ENCODE measurements around the gene LCN12. TPM values are rescaled to one million over a fixed set of nuclear protein-coding genes. Genes with fewer than 3 reads are reported as not detected.
A peak's percentile ranks its signal among the peaks of the same experiment; 100 is the strongest.

The LCN12 gene
- total RNA-seq, 1 donor from 2014 or later: 2.1 TPM

GRCh38 chr9:136934277-136934676, 17.8 kb upstream of the LCN12 start:
- H3K36me3 Mint-ChIP-seq (ENCODE audit: low read depth): peaks cover 68% of the 10 kb centered on the region
- no peaks in the 10 kb centered on the region for H3K27me3 Mint-ChIP-seq (ENCODE audit: low read depth)
- peaks cover 12% of the 10 kb centered on the region for H3K4me1 Mint-ChIP-seq (ENCODE audit: low read depth)
- DNase-seq (ENCODE audit: low spot score): no peak
- intact Hi-C loops (cut with micrococcal nuclease): no loop called here
- H3K27ac Mint-ChIP-seq: no peak overlapping the region
- H3K4me3 Mint-ChIP-seq (ENCODE audit: low read depth): no peak overlapping the region
- H3K9me3 Mint-ChIP-seq: no peaks in the 10 kb centered on the region

- DNase-seq (ENCODE audit: low spot score): no peak
- Mint-ChIP-seq H3K4me3 (ENCODE audit: low read depth) (no peak overlapping the region), H3K9me3 (no peaks in the 10 kb centered on the region), H3K4me1 (ENCODE audit: low read depth) (peaks cover 12% of the 10 kb centered on the region), H3K27me3 (ENCODE audit: low read depth) (no peaks in the 10 kb centered on the region), H3K36me3 (ENCODE audit: low read depth) (peaks cover 64% of the 10 kb centered on the region), H3K27ac (no peak overlapping the region)
- intact Hi-C loops (cut with micrococcal nuclease): no loop called here
These were observed 16.4 kb upstream of the LCN12 start for GRCh38 chr9:136935651-136936050.

- no peak for DNase-seq (ENCODE audit: low spot score)
- peaks cover 11% of the 10 kb centered on the region for H3K4me1 Mint-ChIP-seq (ENCODE audit: low read depth)
- no peaks in the 10 kb centered on the region for H3K27me3 Mint-ChIP-seq (ENCODE audit: low read depth)
- no peak overlapping the region for H3K4me3 Mint-ChIP-seq (ENCODE audit: low read depth)
- H3K9me3 Mint-ChIP-seq: no peaks in the 10 kb centered on the region
- H3K27ac Mint-ChIP-seq: peak overlapping the region; percentile 33
- H3K36me3 Mint-ChIP-seq (ENCODE audit: low read depth): peaks cover 63% of the 10 kb centered on the region
- intact Hi-C loops (cut with micrococcal nuclease): no loop called here
These were observed 15.4 kb upstream of the LCN12 start for GRCh38 chr9:136936645-136937170.

- Mint-ChIP-seq H3K27ac (no peak overlapping the region), H3K27me3 (ENCODE audit: low read depth) (no peaks in the 10 kb centered on the region), H3K4me3 (ENCODE audit: low read depth) (no peak overlapping the region), H3K4me1 (ENCODE audit: low read depth) (peaks cover 6% of the 10 kb centered on the region), H3K36me3 (ENCODE audit: low read depth) (peaks cover 63% of the 10 kb centered on the region), H3K9me3 (no peaks in the 10 kb centered on the region)
- DNase-seq (ENCODE audit: low spot score): no peak
- intact Hi-C loops (cut with micrococcal nuclease): no loop called here
These were observed 14.7 kb upstream of the LCN12 start for GRCh38 chr9:136937186-136938001.

GRCh38 chr9:136939431-136939995, 12.6 kb upstream of the LCN12 start:
- H3K27me3 Mint-ChIP-seq (ENCODE audit: low read depth): no peaks in the 10 kb centered on the region
- no peak overlapping the region for H3K27ac Mint-ChIP-seq
- no peaks in the 10 kb centered on the region for H3K9me3 Mint-ChIP-seq
- H3K36me3 Mint-ChIP-seq (ENCODE audit: low read depth): peaks cover 53% of the 10 kb centered on the region
- intact Hi-C loops (cut with micrococcal nuclease): no loop called here
- peaks cover 3% of the 10 kb centered on the region for H3K4me1 Mint-ChIP-seq (ENCODE audit: low read depth)
- no peak for DNase-seq (ENCODE audit: low spot score)
- H3K4me3 Mint-ChIP-seq (ENCODE audit: low read depth): no peak overlapping the region

GRCh38 chr9:136939996-136940525, 12.0 kb upstream of the LCN12 start:
- DNase-seq (ENCODE audit: low spot score): no peak
- Mint-ChIP-seq H3K36me3 (ENCODE audit: low read depth) (peaks cover 49% of the 10 kb centered on the region), H3K27me3 (ENCODE audit: low read depth) (no peaks in the 10 kb centered on the region), H3K4me1 (ENCODE audit: low read depth) (peaks cover 7% of the 10 kb centered on the region), H3K27ac (no peak overlapping the region), H3K9me3 (no peaks in the 10 kb centered on the region), H3K4me3 (ENCODE audit: low read depth) (no peak overlapping the region)
- intact Hi-C loops (cut with micrococcal nuclease): no loop called here

- Mint-ChIP-seq H3K4me1 (ENCODE audit: low read depth) (peaks cover 7% of the 10 kb centered on the region), H3K4me3 (ENCODE audit: low read depth) (no peak overlapping the region), H3K27ac (no peak overlapping the region), H3K36me3 (ENCODE audit: low read depth) (peaks cover 46% of the 10 kb centered on the region), H3K9me3 (no peaks in the 10 kb centered on the region), H3K27me3 (ENCODE audit: low read depth) (no peaks in the 10 kb centered on the region)
- DNase-seq (ENCODE audit: low spot score): no peak
- intact Hi-C loops (cut with micrococcal nuclease): no loop called here
These were observed 11.4 kb upstream of the LCN12 start for GRCh38 chr9:136940526-136941230.

- no peak for DNase-seq (ENCODE audit: low spot score)
- Mint-ChIP-seq H3K27me3 (ENCODE audit: low read depth) (no peaks in the 10 kb centered on the region), H3K4me3 (ENCODE audit: low read depth) (peak overlapping the region; percentile 5), H3K36me3 (ENCODE audit: low read depth) (peaks cover 41% of the 10 kb centered on the region), H3K9me3 (no peaks in the 10 kb centered on the region), H3K4me1 (ENCODE audit: low read depth) (peaks cover 5% of the 10 kb centered on the region), H3K27ac (no peak overlapping the region)
- intact Hi-C loops (cut with micrococcal nuclease): no loop called here
These were observed 10.6 kb upstream of the LCN12 start for GRCh38 chr9:136941231-136942111.

- no peak for DNase-seq (ENCODE audit: low spot score)
- no peak overlapping the region for H3K27ac Mint-ChIP-seq
- H3K4me1 Mint-ChIP-seq (ENCODE audit: low read depth): peaks cover 5% of the 10 kb centered on the region
These were observed 9.8 kb upstream of the LCN12 start for GRCh38 chr9:136942112-136942880.

GRCh38 chr9:136942881-136943230, 9.2 kb upstream of the LCN12 start:
- no peak for DNase-seq (ENCODE audit: low spot score)
- no peak overlapping the region for H3K27ac Mint-ChIP-seq
- peaks cover 5% of the 10 kb centered on the region for H3K4me1 Mint-ChIP-seq (ENCODE audit: low read depth)
- H3K9me3 Mint-ChIP-seq: no peaks in the 10 kb centered on the region
- intact Hi-C loops (cut with micrococcal nuclease): no loop called here
- H3K36me3 Mint-ChIP-seq (ENCODE audit: low read depth): peaks cover 32% of the 10 kb centered on the region
- H3K4me3 Mint-ChIP-seq (ENCODE audit: low read depth): peak overlapping the region; percentile 65
- no peaks in the 10 kb centered on the region for H3K27me3 Mint-ChIP-seq (ENCODE audit: low read depth)

More at GRCh38 chr9:136942112-136942880, 9.8 kb upstream of the LCN12 start:
- no peaks in the 10 kb centered on the region for H3K27me3 Mint-ChIP-seq (ENCODE audit: low read depth)
- H3K9me3 Mint-ChIP-seq: no peaks in the 10 kb centered on the region
- peaks cover 35% of the 10 kb centered on the region for H3K36me3 Mint-ChIP-seq (ENCODE audit: low read depth)
- intact Hi-C loops (cut with micrococcal nuclease): no loop called here
- H3K4me3 Mint-ChIP-seq (ENCODE audit: low read depth): peak overlapping the region; percentile 65

- Mint-ChIP-seq H3K4me3 (ENCODE audit: low read depth) (peak overlapping the region; percentile 79), H3K27me3 (ENCODE audit: low read depth) (no peaks in the 10 kb centered on the region), H3K36me3 (ENCODE audit: low read depth) (peaks cover 30% of the 10 kb centered on the region), H3K9me3 (no peaks in the 10 kb centered on the region), H3K27ac (peak overlapping the region; percentile 82), H3K4me1 (ENCODE audit: low read depth) (peaks cover 5% of the 10 kb centered on the region)
- peak; percentile 49 for DNase-seq (ENCODE audit: low spot score)
- intact Hi-C loops (cut with micrococcal nuclease): loop anchor here (1.0 to 2.0 kb wide), 4 partner anchors 41 to 100 kb away; partner anchors contain the start of genes PHPT1 and TRAF2
These were observed 8.5 kb upstream of the LCN12 start for GRCh38 chr9:136943291-136944211.

Measured in activated T-helper 2 cell treated with anti-CD3 and anti-CD28 coated beads, Interferon-gamma antibody, Interleukin-2, Interleukin-4, amounts not matched to agents 10 μg/mL and 5 μg/mL and 100 μg/mL, durations not matched to agents 14 hours and 24 hours and 36 hours (primary cell).